Measurements from ENCODE around the gene RPRD1B. TPM values are rescaled to one million over a fixed set of nuclear protein-coding genes. Genes with fewer than 3 reads are reported as not detected.

Gene RPRD1B
- total and polyA plus RNA-seq, 2 of the 8 experiments (the other 6 are each of a cell fraction or from before 2014, with no cell fraction given) = 10.3 to 20.9 TPM

DNA sequence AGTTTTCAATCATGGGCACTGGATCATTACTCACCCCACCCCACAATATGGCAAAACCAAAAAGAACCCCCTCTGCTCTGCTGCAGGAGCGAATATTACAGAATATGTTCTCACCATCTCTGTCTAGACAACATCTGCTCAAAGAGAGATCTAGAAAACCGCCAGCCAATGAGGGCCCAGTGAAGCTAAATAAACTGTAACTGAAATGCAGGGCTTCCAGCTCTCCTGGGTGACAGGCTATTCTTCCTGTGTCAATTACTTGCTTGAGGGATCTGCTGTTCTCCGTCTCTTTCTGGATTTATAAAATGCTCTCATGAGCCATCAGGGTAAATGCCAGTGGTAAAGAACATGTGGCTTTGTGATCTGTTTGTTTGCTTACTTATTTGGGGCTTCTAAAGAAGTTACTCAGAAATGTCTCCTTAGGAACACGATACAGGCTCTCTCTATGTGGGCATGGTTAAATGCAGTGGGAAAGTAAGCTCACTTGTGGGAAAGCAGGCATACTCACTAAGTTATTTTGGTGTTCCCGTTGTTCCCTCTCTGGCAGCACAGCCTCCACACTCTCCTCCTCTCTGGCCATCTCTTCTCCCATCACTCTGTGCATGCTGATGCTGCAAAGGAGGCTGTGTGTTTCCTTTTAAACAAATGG lies 45.1 kb upstream of the RPRD1B start:
- Histone ChIP-seq H2BK15ac (ENCODE audit: low read length) (no peak overlapping the region), H3K9me3 (ENCODE audit: insufficient read depth in 2 of 2, low read depth in 1 of 2, low read length in 1 of 2) (no peaks in the 10 kb centered on the region), H2BK12ac (ENCODE audit: low read depth, low read length) (no peak overlapping the region), H3K4me3 (ENCODE audit: extremely low read depth in 1 of 4, insufficient read depth in 2 of 4, low read depth in 3 of 4, low read length in 4 of 4) (no peak overlapping the region), H3K9ac (replicated peaks in 1 of 4; ENCODE audit: extremely low read depth in 1 of 4, low read depth in 3 of 4, low read length in 3 of 4) (no peak overlapping the region; a peak in 1 of 7 replicates), H3K56ac (replicated peaks; ENCODE audit: insufficient read length, low read depth, low read length) (no peak overlapping the region), H2AFZ (ENCODE audit: low read length) (no peak overlapping the region), H3K23ac (ENCODE audit: insufficient read length) (no peak overlapping the region), H3K36me3 (ENCODE audit: control insufficient read depth in 2 of 4, insufficient read depth in 4 of 4, low read length in 3 of 4) (peaks cover 2 to 26% (median 10%) of the 10 kb centered on the region in 4 experiments; a peak in 5 of 8 replicates), H3K4me2 (ENCODE audit: insufficient read depth in 1 of 2, low read depth in 2 of 2, low read length in 2 of 2) (no peak overlapping the region), H3K14ac (ENCODE audit: insufficient read length) (no peak overlapping the region), H3K4me1 (replicated peaks in 1 of 4; ENCODE audit: control insufficient read depth in 3 of 4, insufficient read depth in 4 of 4, low read length in 3 of 4) (no peaks in the 10 kb centered on the region; a peak in 2 of 7 replicates), H3K79me2 (ENCODE audit: control insufficient read depth in 1 of 2, insufficient read depth in 2 of 2, low read length in 2 of 2) (no peaks in the 10 kb centered on the region), H3K18ac (ENCODE audit: extremely low read depth, low read length) (no peak overlapping the region), H4K8ac (ENCODE audit: extremely low read depth, insufficient read depth, low read length) (no peak overlapping the region), H2BK120ac (replicated peaks; ENCODE audit: low read depth, low read length) (no peak overlapping the region), H3K27me3 (replicated peaks in 1 of 4; ENCODE audit: control insufficient read depth in 3 of 4, extremely low read depth in 1 of 4, insufficient read depth in 3 of 4, low read length in 3 of 4) (no peaks in the 10 kb centered on the region), H4K91ac (replicated peaks; ENCODE audit: insufficient read length, low read length) (no peak overlapping the region), H2BK20ac (ENCODE audit: low read length) (no peak overlapping the region), H4K20me1 (replicated peaks in 1 of 2; ENCODE audit: control insufficient read depth in 1 of 2, insufficient read depth in 2 of 2, low read length in 2 of 2) (peaks cover 3 to 4% of the 10 kb centered on the region in 2 experiments), H3K79me1 (ENCODE audit: low read depth, low read length) (no peaks in the 10 kb centered on the region), H4K5ac (ENCODE audit: insufficient read length, low read depth, low read length) (no peak overlapping the region), H3K27ac (ENCODE audit: low read depth, low read length) (no peak overlapping the region), H2AK5ac (ENCODE audit: low read depth, low read length) (no peak overlapping the region), H2BK5ac (ENCODE audit: low read depth, low read length) (no peak overlapping the region), H3K23me2 (ENCODE audit: low read depth, low read length) (no peaks in the 10 kb centered on the region), H3K4ac (replicated peaks; ENCODE audit: insufficient read length, low read depth, low read length) (no peak overlapping the region)
- whole genome bisulfite sequencing, 2 experiments (ENCODE audit: extremely low coverage in 1 of 2, insufficient coverage in 1 of 2, insufficient read length in 1 of 2, insufficient replicate concordance in 2 of 2, low coverage in 1 of 2, low lambda C conversion rate in 2 of 2, missing lambda C conversion rate in 1 of 2) = 89% methylated on average over 5 of the region's 5 CpGs; no CpG with 5 or more reads in 1 of the 2 experiments
- FAIRE-seq (no peak), DNase-seq (ENCODE audit: low read depth in 1 of 2, low spot score in 2 of 2) (no peak)
- ChIA-PET POLR2A (ENCODE audit: partially characterized antibody) (no interaction called here), CTCF (ENCODE audit: partially characterized antibody) (interaction anchor here (1.0 to 1.9 kb wide), 6 partner anchors 9 to 74 kb away, joined by 3 to 4 read pairs (median 3); no protein-coding TSS in a partner anchor)
- TF ChIP-seq SP2 (IDR thresholded peaks at IDR 0.05; ENCODE audit: low read length) (no peak), YY1 (IDR thresholded peaks at IDR 0.05; ENCODE audit: low read depth, low read length) (no peak)
